GM19438 (cell line): ENCODE results near the gene KTN1.

Source experiments
- ATAC-seq: cut with Tn5 transposase; IDR thresholded peaks from one replicate; pipeline ENCODE4 v1.9.1; 2021; ENCODE audit warnings: low read depth; ENCODE audit not compliant: unreplicated experiment

KTN1 gene, protein sequence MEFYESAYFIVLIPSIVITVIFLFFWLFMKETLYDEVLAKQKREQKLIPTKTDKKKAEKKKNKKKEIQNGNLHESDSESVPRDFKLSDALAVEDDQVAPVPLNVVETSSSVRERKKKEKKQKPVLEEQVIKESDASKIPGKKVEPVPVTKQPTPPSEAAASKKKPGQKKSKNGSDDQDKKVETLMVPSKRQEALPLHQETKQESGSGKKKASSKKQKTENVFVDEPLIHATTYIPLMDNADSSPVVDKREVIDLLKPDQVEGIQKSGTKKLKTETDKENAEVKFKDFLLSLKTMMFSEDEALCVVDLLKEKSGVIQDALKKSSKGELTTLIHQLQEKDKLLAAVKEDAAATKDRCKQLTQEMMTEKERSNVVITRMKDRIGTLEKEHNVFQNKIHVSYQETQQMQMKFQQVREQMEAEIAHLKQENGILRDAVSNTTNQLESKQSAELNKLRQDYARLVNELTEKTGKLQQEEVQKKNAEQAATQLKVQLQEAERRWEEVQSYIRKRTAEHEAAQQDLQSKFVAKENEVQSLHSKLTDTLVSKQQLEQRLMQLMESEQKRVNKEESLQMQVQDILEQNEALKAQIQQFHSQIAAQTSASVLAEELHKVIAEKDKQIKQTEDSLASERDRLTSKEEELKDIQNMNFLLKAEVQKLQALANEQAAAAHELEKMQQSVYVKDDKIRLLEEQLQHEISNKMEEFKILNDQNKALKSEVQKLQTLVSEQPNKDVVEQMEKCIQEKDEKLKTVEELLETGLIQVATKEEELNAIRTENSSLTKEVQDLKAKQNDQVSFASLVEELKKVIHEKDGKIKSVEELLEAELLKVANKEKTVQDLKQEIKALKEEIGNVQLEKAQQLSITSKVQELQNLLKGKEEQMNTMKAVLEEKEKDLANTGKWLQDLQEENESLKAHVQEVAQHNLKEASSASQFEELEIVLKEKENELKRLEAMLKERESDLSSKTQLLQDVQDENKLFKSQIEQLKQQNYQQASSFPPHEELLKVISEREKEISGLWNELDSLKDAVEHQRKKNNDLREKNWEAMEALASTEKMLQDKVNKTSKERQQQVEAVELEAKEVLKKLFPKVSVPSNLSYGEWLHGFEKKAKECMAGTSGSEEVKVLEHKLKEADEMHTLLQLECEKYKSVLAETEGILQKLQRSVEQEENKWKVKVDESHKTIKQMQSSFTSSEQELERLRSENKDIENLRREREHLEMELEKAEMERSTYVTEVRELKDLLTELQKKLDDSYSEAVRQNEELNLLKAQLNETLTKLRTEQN (N-terminal part only)

DNA sequence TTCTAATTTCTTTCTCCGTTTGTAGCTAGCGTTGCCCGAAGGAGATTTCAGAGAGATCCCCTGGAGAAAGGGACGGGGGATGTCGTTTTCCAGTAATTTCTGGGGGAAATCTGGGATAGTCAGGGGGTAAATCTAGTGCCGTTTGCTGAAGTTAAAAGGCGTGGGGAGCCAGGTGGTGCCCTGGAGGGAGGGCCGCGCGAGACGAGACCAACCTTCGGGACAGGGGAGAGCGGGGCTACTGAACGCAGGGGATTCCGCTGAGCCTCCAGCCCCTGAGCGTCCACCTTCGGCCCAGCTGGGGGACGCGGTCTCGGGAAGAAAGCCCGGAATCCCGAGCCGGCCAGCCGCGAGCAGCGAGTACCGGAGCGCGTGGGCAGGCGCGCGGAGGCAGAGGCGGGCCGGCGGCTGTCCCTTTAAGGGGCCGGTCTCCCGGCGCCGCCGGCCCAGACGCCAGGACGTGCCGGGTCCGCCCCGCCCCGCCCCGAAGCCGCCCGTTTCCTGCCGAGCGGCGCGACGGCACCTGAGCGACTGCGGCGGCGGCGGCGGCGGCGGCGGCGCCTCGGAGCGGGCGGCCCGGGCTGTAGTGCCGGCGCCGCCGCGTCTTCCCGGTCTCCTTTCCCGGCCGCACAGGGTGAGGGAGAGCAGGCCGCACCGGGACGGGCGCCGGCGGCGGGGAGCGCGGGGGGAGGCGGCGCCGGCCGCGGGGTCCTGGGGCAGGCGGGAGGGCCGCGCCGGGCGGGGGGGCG, at the start of gene KTN1:
Gene KTN1, plus strand, starts transcription at position 484 of the 746 bp plus-strand sequence. CDS start 31,842 bp downstream, outside the sequence.
- ATAC-seq: peak; percentile 81

DNA sequence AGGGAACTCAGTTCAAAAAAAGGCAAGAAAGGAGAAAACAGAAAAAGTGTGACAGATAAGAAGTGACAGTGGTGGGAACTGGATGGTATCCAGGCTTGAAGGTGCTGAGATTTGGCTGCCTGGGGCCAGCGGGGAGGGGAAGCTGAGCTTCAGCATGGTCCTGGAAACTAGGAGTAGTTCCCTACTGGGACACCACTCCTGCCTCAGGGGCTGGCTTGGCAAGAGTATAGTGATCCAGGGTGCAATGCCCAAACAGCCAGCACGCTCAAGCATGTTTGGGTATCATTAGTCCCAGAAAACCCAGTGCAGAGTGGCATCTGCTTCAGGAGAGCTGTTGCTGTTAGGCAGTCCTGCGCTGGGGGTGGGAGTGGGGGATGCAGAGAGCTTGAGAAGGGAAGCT, 49.5 kb upstream of the KTN1 start:
- ATAC-seq: no peak

DNA sequence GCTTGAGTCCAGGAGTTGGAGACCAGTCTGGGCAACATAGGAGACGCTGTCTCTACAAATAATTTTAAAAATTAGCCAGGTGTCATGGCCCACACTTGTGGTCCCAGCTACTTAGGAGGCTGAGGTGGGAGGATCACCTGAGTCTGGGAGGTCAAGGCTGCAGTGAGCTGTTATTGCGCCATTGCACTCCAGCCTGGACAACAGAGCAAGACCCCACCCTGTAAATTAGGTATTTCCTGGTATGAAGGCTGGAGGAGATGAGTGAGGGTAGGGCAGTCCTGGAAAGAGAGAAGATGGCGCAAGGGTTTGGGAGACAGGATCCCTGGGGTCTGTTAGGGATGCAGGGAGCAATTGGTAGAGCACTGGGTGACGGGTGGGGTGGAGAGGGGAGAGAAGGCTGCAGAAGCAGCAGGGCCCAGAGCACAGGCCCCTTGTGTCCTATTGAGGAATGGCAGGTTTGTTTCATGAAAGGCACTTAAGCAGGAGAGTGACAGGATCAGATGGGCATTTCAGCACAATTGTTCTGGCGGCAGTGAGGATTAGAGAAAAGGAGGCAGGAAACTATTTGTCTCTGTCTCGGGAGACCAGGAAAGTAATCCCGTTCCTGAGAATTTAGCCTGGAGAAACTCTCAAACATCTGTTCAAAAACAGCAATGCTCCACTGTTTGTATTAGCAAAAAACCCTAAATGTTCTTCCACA, 47.2 kb upstream of the KTN1 start:
- no peak for ATAC-seq

DNA sequence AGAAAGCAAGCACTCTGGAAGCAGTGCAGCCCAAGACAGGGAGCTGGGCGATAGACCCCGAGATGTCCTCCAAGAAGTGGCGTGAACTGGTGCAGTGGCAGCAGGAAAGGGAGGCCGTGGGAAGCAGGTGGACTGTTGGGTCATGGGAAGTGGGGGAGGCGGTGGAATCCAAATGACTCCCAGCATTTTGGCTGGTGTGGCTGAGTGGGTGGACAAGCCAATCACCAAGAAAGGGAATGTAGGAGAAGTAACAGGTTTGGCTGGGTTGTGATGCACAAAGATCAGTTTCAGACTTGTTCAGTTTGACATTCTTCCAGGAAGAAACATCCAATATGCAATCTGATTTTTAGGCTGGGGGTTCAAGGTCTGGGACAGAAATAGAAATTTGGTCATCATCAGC, 46.0 kb upstream of the KTN1 start:
- ATAC-seq: no peak

DNA sequence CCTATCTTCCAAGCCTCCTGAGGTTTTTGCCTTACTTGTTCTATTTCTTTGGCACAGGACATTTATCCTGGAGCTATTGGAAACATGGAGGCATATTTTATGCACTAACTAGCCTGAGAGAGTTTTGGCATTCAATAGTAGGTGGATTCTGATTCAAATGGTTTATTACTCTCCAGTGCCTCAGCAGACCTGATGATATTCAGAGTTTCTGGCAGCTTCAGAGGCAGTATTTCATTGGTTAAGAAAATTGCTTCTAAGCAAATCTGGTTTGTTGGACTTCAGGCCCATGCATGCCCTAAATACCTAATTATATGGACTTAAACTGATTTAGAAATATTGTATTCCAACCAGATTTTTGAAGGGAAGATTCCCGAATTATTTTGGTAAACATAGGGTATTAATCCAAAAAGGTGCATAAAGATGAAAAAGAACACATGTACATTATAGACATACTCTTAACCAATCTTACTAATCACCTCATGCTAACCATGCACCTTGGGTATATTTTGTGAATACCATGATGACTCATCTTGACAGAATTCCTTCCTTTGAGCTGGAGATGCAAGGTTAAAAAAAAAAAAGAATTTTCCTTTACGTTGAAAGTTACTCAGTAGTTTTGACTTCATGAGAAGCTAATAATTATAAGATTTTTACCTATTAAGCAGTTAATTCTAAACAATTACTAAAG, 44.3 kb upstream of the KTN1 start:
- ATAC-seq: no peak

DNA sequence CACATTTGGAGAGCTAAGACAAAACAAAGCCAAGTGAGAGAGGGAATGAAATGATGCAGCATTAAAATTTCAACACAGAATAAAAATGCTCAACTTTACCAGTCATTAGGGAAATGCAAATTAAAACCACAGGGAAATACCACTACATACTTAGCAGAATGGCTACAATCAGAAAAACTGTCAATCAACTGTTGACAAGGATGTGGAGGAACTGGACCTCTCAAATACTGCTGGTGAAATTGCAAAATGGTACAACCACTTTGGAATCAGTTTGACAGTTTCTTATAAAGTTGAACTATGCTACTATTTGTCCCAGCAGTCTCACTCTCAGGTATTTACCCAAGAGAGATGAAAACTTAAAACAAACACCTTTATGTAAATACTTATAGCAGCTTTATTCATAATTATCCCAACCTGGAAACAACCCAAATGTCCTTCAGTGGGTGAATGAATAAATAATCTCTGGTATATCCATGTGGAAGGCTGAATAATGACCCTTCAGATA, 43.8 kb upstream of the KTN1 start:
- no peak for ATAC-seq

DNA sequence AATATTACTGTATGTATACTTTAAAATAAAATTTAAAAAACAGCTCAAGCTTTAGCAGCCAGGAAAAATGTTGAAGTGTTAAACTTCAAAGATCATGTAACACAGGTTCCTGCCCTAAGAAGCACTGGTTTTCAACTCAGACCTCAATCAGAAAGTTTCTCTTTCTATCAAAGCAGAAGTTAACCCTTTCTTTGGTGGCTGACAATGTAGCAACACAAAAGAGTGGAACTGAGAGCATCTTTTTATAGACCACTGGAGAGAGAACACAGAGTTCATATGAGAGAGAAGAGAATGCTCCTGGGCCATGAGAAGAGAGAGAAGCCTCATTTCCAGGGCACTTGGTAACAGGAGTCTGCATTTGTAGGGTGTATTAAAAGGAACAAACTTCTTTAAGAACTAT, 42.2 kb upstream of the KTN1 start:
- ATAC-seq: no peak

DNA sequence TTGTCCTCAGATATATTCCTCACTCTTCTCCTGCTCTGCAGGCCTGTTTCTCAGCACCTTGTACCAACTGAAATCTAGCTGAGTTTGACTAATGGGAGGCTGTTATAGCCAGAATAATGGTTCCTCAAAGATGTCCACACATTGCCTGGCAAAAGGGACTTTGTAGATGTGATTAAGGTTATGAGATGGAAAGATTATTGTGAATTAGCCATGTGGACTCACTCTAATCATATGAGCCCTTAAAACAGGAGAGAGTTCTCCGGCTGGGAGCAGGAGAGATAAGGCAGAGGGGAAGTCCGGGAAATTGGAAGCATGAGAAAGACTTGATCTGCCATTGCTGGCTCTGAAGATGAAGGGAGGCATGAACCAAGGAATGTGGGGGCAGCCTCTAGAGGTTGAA, 40.0 kb upstream of the KTN1 start:
- ATAC-seq: no peak

DNA sequence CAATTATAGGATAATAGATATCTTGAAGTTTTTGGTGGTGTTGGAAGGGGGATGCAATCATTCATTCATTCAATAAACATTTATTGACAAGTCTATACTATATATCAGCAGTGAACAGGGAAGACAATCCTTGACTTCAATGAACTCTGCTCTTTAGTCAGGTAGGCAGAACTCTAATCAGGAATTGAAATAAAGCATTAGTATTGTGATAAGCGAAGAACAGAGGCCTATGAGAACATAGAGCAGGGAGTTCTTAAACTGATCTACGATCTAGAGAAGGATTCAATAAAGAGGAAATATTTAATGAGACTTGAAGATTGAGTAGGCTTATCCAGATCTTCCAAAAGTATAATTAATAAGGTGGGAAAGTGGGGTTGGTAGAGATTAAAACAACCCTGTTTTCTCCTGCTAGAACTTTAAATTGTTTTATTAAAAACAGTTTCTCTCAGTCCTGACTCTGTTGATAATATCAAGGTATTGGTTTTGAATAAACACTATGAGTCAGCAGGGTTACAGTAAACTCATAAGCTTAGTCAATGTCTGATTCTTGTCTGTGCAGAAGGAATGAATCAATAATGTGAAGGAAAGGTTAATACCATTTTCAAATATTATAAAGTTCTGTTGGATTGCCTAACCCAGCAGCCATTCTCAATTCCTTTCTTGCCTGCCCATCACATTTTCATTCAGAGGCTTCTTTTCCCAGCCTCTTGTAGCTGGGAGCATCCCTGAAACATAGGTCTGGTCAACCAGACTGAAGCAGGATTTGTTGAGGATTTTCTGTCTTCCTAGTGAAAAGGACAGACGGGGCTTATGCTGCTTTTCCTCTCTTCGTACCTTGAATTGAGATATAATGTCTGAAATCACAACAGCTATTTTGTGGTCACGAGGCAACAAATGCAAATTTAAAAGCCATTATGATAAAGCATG, 38.9 kb upstream of the KTN1 start:
- ATAC-seq: no peak

DNA sequence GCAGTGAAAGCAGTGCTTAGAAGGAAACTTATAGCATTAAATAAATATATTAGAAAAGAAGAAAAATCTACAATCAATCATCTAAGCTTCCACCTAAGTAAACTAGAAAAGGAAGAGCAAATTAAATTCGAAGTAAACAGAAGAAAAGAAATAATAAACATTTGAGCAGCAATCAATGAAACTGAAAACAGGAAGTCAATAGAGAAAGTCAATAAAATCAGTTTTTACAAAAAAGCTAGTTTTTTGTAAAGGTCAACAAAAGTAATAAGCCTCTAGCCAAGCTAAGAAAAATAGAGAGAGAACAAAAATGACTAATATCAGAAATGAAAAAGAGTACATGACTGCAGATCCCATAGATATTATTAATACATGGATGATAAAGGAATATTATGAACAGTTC, 34.2 kb upstream of the KTN1 start:
- peak; percentile 42 for ATAC-seq

DNA sequence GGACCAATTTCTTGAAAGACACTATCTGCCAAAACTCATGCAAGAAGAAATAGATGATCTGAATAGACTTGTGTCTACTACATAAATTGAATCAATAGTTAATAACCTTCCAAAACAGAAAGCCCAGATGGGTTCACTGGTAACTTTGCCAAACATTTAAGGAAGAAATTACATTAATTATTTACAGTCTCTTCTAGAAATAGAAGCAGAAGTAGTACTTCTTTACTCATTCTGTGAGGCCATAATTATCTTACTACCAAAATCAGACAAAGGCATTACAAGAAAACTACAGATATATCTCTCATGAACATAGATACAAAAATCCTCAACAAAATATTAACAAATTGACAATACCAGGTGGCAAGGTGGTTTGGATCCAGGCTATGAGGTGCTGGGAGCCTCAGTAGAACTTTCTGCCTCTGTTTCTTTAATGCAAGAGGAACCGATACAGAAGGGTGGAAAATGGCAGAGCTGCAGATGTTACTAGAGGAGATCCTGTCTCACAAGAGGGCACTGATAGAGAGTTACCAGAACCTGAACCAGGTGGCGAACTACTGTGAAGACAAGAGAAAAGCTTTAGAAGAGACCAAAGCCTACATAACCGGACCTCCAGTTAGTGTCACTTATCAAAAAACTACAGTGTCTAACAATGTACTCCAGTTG, 33.7 kb upstream of the KTN1 start:
- peak; percentile 69 for ATAC-seq

DNA sequence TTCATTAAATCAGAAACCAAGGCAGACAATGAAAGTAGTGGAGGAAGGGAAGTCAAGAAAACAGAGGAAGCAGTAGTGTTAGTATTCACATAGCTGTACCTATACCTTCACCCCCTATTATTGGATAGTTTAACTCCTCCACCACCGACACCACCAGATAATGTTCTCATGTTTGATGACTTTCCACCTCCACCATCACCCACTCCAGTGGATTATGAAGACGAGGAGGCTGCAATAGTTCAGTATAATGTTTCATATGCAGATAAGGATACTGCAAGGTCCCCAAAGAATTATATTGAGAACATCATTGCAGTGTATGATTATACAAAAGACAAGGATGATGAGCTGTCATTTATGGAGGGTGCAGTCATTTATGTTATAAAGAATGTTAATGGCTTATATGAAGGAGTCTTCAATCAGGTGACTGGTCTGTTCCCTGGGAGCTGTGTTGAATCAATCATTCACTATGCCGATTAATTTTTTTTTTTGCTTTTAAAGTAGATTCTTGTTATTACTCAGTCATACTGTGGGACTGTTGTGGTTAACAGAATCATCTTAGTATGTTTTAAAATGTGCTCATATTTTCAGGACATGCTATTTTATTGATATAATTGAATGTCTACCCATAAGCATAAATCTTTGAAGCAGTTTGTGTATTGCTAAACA, 32.2 kb upstream of the KTN1 start:
- ATAC-seq: no peak

DNA sequence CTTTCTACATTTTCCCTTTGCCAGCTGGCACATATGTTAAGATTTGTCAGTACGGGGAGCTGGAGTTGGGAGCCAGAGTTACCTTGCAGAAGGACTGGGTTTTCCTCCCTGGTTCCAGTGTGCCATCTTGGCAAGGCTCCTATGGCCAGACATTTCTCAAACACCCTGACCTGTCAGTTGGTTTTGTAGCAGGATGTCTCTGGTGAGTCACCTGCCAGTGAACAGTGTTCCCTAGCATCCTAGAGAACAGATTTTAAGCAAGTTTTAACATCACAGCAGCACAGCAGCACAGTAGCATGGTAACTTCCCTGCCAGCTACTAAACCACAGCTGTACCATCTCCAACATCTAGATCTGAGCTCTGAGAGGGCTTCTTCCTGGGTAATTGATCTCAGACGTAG, 26.2 kb upstream of the KTN1 start:
- no peak for ATAC-seq

DNA sequence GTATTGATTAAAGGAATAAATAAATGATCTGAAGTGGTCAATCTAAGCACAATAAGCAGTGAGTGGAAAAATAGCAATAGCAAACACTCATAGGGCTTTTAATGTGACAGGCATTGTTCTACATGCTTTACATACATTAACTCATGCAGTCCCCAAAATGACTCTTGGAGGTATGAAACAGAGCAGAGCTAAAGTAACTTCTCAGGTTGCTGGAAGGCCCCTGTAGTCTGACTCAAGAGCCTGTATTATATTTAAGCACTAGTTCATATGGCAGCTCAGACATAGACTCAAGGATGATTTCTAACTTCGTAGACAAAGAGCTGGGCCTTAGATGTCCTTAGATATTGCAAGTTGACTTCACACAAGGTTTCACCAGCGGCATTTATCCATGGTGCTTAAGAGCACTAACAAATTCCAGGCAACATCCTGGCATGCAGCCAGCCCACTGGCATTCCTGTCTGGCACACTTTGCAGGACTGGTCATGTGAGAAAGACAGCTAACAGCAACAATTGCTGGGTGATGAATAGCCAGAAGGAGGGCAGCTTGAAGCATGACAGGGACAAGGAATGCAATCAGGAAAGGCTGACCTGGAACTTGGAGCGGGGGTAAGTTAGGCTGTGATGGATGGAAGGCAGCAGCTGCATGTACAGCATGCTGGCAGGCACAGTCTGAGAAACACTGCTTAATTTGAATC, 22.9 kb upstream of the KTN1 start:
- no peak for ATAC-seq

DNA sequence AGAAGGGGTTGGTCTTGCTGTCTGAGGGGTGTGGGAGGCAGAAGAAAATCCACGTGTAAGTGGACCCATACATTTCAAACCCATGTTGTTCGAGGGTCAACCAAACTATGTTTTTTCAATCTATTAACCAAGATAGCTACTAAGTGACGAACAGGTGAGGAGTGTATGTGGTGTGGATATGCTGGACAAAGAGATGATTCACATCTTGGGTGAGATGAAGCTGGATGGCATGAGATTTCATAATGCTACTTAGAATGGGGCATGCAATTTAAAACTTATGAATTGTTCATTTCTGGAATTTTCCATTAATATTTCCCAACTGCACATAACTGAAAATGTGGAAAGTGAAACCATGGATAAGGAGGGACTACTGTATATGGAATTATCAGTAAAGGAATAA, 17.9 kb upstream of the KTN1 start:
- no peak for ATAC-seq

DNA sequence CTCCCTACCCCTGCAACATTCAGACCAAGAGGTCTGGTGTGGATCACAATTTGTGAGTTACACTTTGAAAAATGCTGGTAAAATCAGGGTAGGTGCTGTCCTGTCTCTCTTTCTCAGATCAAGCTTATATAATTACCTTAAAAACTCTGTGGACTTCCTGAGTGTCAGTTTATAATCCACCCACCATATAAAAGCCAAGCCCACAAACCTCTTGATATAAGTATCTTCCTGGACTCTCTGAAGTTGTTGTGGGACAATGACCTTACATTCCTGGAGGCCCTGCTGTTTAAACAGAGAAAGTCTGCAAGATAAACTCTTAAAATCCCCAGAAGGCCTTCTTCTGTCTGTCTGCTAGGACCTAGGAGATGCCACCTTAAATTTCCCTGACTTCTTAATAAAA, 11.4 kb upstream of the KTN1 start:
- no peak for ATAC-seq
